ENCODE measurements around the gene NECTIN1. TPM values are rescaled to one million over a fixed set of nuclear protein-coding genes. Genes with fewer than 3 reads are reported as not detected.

The NECTIN1 gene
- total and polyA plus RNA-seq, 2 experiments from 2014 or later: 1.0 to 5.2 TPM

- in situ Hi-C loops (cut with MboI): no loop called here
- Histone ChIP-seq H3K9me2 (ENCODE audit: insufficient read depth) (no peaks in the 10 kb centered on the region), H4K20me1 (ENCODE audit: insufficient read depth) (no peaks in the 10 kb centered on the region), H3K4me2 (ENCODE audit: unreplicated experiment) (no peak overlapping the region), H3K9me3 (ENCODE audit: low read depth) (no peaks in the 10 kb centered on the region), H3K4me1 (ENCODE audit: insufficient read depth) (no peaks in the 10 kb centered on the region), H3F3A (ENCODE audit: insufficient read depth) (no peaks in the 10 kb centered on the region), H3K4me3 (no peak overlapping the region), H2AFZ (no peak overlapping the region), H3K79me2 (ENCODE audit: insufficient read depth) (no peaks in the 10 kb centered on the region), H3K27ac (no peak overlapping the region), H3K36me3 (ENCODE audit: low read depth) (no peaks in the 10 kb centered on the region), H3K27me3 (replicated peaks; ENCODE audit: insufficient read depth) (no peaks in the 10 kb centered on the region), H3K9ac (no peak overlapping the region)
- TF ChIP-seq EZH2phosphoT487 (IDR thresholded peaks at IDR 0.05; ENCODE audit: insufficient read depth, low read depth): no peak
- no peak for TF ChIP-seq EZH2 (IDR thresholded peaks at IDR 0.05; ENCODE audit: insufficient read depth, poor library complexity, severe bottlenecking)
- 81 to 84% methylated on average over 10 of the region's 10 CpGs for WGBS, 2 experiments (ENCODE audit: low coverage in 1 of 2, low lambda C conversion rate in 2 of 2, missing lambda C conversion rate in 2 of 2)
- no peak for DNase-seq
These were observed 16.3 kb downstream of the NECTIN1 start for GRCh38 chr11:119712459-119713358.

DNA sequence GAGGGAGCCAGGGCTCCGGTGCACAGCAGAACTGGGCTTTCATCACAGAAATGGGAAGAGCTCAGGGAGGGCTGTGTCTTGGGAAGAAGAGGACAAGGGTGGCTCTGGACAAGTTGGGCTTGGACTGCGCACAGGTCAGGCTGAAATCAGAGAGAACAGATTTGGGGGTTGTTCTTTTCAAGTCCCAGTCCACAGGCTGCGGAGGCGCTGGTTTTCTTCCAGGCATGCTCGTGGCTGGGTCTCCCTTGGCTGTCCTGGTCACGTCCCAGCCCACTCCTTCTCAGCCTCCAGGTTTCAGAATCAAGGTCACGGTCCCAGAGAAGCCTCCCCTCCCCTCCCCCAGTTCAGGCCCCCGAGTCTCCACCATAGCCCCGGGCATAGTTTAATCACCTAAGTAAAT lies 17.0 kb downstream of the NECTIN1 start:
- in situ Hi-C loops (cut with MboI): no loop called here
- Histone ChIP-seq H3K27me3 (replicated peaks; ENCODE audit: insufficient read depth) (no peaks in the 10 kb centered on the region), H3K9me3 (ENCODE audit: low read depth) (no peaks in the 10 kb centered on the region), H3K9ac (no peak overlapping the region), H3K4me1 (ENCODE audit: insufficient read depth) (no peaks in the 10 kb centered on the region), H3F3A (ENCODE audit: insufficient read depth) (no peaks in the 10 kb centered on the region), H3K9me2 (ENCODE audit: insufficient read depth) (no peaks in the 10 kb centered on the region), H4K20me1 (ENCODE audit: insufficient read depth) (no peaks in the 10 kb centered on the region), H2AFZ (no peak overlapping the region), H3K4me3 (no peak overlapping the region), H3K79me2 (ENCODE audit: insufficient read depth) (no peaks in the 10 kb centered on the region), H3K27ac (no peak overlapping the region), H3K4me2 (ENCODE audit: unreplicated experiment) (no peak overlapping the region), H3K36me3 (ENCODE audit: low read depth) (no peaks in the 10 kb centered on the region)
- DNase-seq: no peak
- WGBS, 2 experiments (ENCODE audit: low coverage in 1 of 2, low lambda C conversion rate in 2 of 2, missing lambda C conversion rate in 2 of 2): 73 to 78% methylated on average over 9 of the region's 9 CpGs
- TF ChIP-seq EZH2 (IDR thresholded peaks at IDR 0.05; ENCODE audit: insufficient read depth, poor library complexity, severe bottlenecking): no peak
- TF ChIP-seq EZH2phosphoT487 (IDR thresholded peaks at IDR 0.05; ENCODE audit: insufficient read depth, low read depth): no peak

- Histone ChIP-seq H3F3A (ENCODE audit: insufficient read depth) (no peaks in the 10 kb centered on the region), H3K79me2 (ENCODE audit: insufficient read depth) (no peaks in the 10 kb centered on the region)
- 60% methylated on average over 4 of the region's 4 CpGs for WGBS, 2 experiments (ENCODE audit: low coverage in 1 of 2, low lambda C conversion rate in 2 of 2, missing lambda C conversion rate in 2 of 2)
These were observed 17.5 kb downstream of the NECTIN1 start for GRCh38 chr11:119711476-119711875.

DNA sequence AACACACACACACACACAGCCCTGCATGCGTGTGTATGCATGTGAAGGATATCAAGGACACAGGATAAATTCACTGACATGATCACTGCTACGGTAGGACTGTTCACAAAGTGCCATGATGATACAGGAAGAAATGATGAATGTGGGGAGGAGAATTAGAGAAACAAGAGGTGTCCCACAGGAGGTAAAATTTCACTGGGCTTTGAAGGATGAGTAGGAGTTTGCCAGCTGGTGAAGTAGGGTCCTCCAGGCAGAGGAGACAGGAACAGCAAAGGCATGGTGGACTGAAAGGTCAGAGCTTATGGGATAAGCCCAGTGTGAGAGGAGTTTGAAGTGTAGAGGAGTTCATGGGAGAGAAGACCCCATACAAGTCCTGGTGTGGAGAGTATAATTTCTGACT lies 18.6 kb downstream of the NECTIN1 start:
- Histone ChIP-seq H4K20me1 (ENCODE audit: insufficient read depth) (no peaks in the 10 kb centered on the region), H2AFZ (no peak overlapping the region)

More at GRCh38 chr11:119711476-119711875, 17.5 kb downstream of the NECTIN1 start:
- H3K4me1 ChIP-seq (ENCODE audit: insufficient read depth): no peaks in the 10 kb centered on the region
- in situ Hi-C loops (cut with MboI): no loop called here
- no peak overlapping the region for H3K9ac ChIP-seq
- no peak overlapping the region for H3K4me2 ChIP-seq (ENCODE audit: unreplicated experiment)
- H3K27ac ChIP-seq: no peak overlapping the region
- TF ChIP-seq EZH2phosphoT487 (IDR thresholded peaks at IDR 0.05; ENCODE audit: insufficient read depth, low read depth) (no peak), EZH2 (IDR thresholded peaks at IDR 0.05; ENCODE audit: insufficient read depth, poor library complexity, severe bottlenecking) (no peak)
- no peaks in the 10 kb centered on the region for H3K36me3 ChIP-seq (ENCODE audit: low read depth)
- H3K9me3 ChIP-seq (ENCODE audit: low read depth): no peaks in the 10 kb centered on the region
- H3K4me3 ChIP-seq: no peak overlapping the region
- H3K9me2 ChIP-seq (ENCODE audit: insufficient read depth): no peaks in the 10 kb centered on the region
- no peaks in the 10 kb centered on the region for H3K27me3 ChIP-seq (replicated peaks; ENCODE audit: insufficient read depth)
- H2AFZ ChIP-seq: no peak overlapping the region
- no peaks in the 10 kb centered on the region for H4K20me1 ChIP-seq (ENCODE audit: insufficient read depth)
- DNase-seq: no peak

More for the DNA sequence above, 18.6 kb downstream of the NECTIN1 start:
- no peaks in the 10 kb centered on the region for H3F3A ChIP-seq (ENCODE audit: insufficient read depth)
- H3K4me2 ChIP-seq (ENCODE audit: unreplicated experiment): no peak overlapping the region
- TF ChIP-seq EZH2phosphoT487 (IDR thresholded peaks at IDR 0.05; ENCODE audit: insufficient read depth, low read depth): no peak
- TF ChIP-seq EZH2 (IDR thresholded peaks at IDR 0.05; ENCODE audit: insufficient read depth, poor library complexity, severe bottlenecking): no peak
- no peaks in the 10 kb centered on the region for H3K4me1 ChIP-seq (ENCODE audit: insufficient read depth)
- H3K9me3 ChIP-seq (ENCODE audit: low read depth): no peaks in the 10 kb centered on the region
- H3K9ac ChIP-seq: no peak overlapping the region
- no peak overlapping the region for H3K4me3 ChIP-seq
- no peaks in the 10 kb centered on the region for H3K36me3 ChIP-seq (ENCODE audit: low read depth)
- H3K79me2 ChIP-seq (ENCODE audit: insufficient read depth): no peaks in the 10 kb centered on the region
- H3K27ac ChIP-seq: no peak overlapping the region
- no peaks in the 10 kb centered on the region for H3K27me3 ChIP-seq (replicated peaks; ENCODE audit: insufficient read depth)
- in situ Hi-C loops (cut with MboI): no loop called here
- H3K9me2 ChIP-seq (ENCODE audit: insufficient read depth): no peaks in the 10 kb centered on the region
- WGBS, 2 experiments (ENCODE audit: low coverage in 1 of 2, low lambda C conversion rate in 2 of 2, missing lambda C conversion rate in 2 of 2): 96 to 98% methylated on average over 2 of the region's 2 CpGs
- DNase-seq: no peak
